Cardiac muscle cell (in vitro differentiated cells and primary cell): ENCODE data around the gene BRI3BP. TPM values are rescaled to one million over a fixed set of nuclear protein-coding genes. Genes with fewer than 3 reads are reported as not detected.

Experiments
- DNase-seq, 2 donors: peaks; one replicate each; pipeline versions ENCODE4 v3.0.0 to v3.0.0-alpha.2; 2010 to 2017; ENCODE audit warnings: low read depth in 1 of 2, low spot score in 1 of 2
- H3K27ac ChIP-seq: fragments of 200-600 bp; sonication (generic); 2 replicates; pipeline ENCODE4 v1.5.1; 2016
- H3K27me3 ChIP-seq: fragments of 200-600 bp; sonication (generic); 2 replicates; pipeline ENCODE4 v1.6.0; 2016; ENCODE audit warnings: control low read depth
- H3K36me3 ChIP-seq: fragments of 200-600 bp; sonication (generic); 2 replicates; pipeline ENCODE4 v1.5.1; 2016; ENCODE audit warnings: control low read depth
- H3K4me1 ChIP-seq: fragments of 200-600 bp; sonication (generic); 2 replicates; pipeline ENCODE4 v1.8.1; 2017; ENCODE audit warnings: low read depth, mild to moderate bottlenecking, mixed run types
- H3K4me3 ChIP-seq: fragments of 200-600 bp; sonication (generic); 2 replicates; pipeline ENCODE4 v1.5.1; 2016; ENCODE audit warnings: mild to moderate bottlenecking
- H3K9me3 ChIP-seq: fragments of 200-600 bp; sonication (generic); 2 replicates; pipeline ENCODE4 v1.5.1; 2017; ENCODE audit warnings: low read depth, mild to moderate bottlenecking, control low read depth
- CTCF ChIP-seq: IDR thresholded peaks from 2 replicates; pipeline ENCODE4 v1.5.1; 2012; ENCODE audit warnings: low read depth, mild to moderate bottlenecking, low read length
- polyA plus RNA-seq: library from polyadenylated mRNA; unstranded; fragments of >200 nt; fragmentation: Nextera tagmentation; extraction: Ambion mirVana; gene quantifications from 2 replicates; pipeline ENCODE4 v1.2.1, GENCODE V29; 2016
- total RNA-seq: library from RNA; depleted of rRNA; stranded (reverse); fragments of >200 nt; gene quantifications from 2 replicates; pipeline ENCODE4 v1.2.3, GENCODE V29; 2016

Gene BRI3BP
- total and polyA plus RNA-seq, 2 experiments from 2014 or later: 3.5 to 4.3 TPM

GRCh38 chr12:125032466-125033152 lies 39.2 kb downstream of the BRI3BP start:
- Histone ChIP-seq H3K9me3 (no peaks in the 10 kb centered on the region), H3K36me3 (no peaks in the 10 kb centered on the region), H3K27ac (no peak overlapping the region), H3K27me3 (no peaks in the 10 kb centered on the region), H3K4me1 (no peaks in the 10 kb centered on the region), H3K4me3 (no peak overlapping the region)
- no peak for TF ChIP-seq CTCF
- DNase-seq: no peak

GRCh38 chr12:125033288-125033687 lies 39.8 kb downstream of the BRI3BP start:
- Histone ChIP-seq H3K27me3 (no peaks in the 10 kb centered on the region), H3K36me3 (no peaks in the 10 kb centered on the region), H3K4me1 (no peaks in the 10 kb centered on the region), H3K4me3 (no peak overlapping the region), H3K27ac (no peak overlapping the region), H3K9me3 (no peaks in the 10 kb centered on the region)
- no peak for DNase-seq
- TF ChIP-seq CTCF: no peak

GRCh38 chr12:125038976-125039625 lies 45.7 kb downstream of the BRI3BP start:
- Histone ChIP-seq H3K27me3 (no peaks in the 10 kb centered on the region), H3K4me3 (no peak overlapping the region), H3K4me1 (no peaks in the 10 kb centered on the region), H3K27ac (no peak overlapping the region), H3K9me3 (no peaks in the 10 kb centered on the region), H3K36me3 (no peaks in the 10 kb centered on the region)
- no peak for TF ChIP-seq CTCF
- no peak for DNase-seq

- TF ChIP-seq CTCF: no peak
- no peaks in the 10 kb centered on the region for H3K27me3 ChIP-seq
- no peaks in the 10 kb centered on the region for H3K9me3 ChIP-seq
- DNase-seq: no peak
- no peaks in the 10 kb centered on the region for H3K36me3 ChIP-seq
- H3K27ac ChIP-seq: no peak overlapping the region
- H3K4me1 ChIP-seq: no peaks in the 10 kb centered on the region
- H3K4me3 ChIP-seq: peak overlapping the region; percentile 42
Observed at GRCh38 chr12:125049093-125049458, 55.6 kb downstream of the BRI3BP start.

- Histone ChIP-seq H3K9me3 (no peaks in the 10 kb centered on the region), H3K4me1 (no peaks in the 10 kb centered on the region), H3K4me3 (no peak overlapping the region), H3K27ac (no peak overlapping the region), H3K36me3 (no peaks in the 10 kb centered on the region), H3K27me3 (no peaks in the 10 kb centered on the region)
- TF ChIP-seq CTCF: no peak
- no peak for DNase-seq
Observed at GRCh38 chr12:125050446-125050845, 57.0 kb downstream of the BRI3BP start.
